ENCODE data around the gene GNAT2.

Gene GNAT2

DNA sequence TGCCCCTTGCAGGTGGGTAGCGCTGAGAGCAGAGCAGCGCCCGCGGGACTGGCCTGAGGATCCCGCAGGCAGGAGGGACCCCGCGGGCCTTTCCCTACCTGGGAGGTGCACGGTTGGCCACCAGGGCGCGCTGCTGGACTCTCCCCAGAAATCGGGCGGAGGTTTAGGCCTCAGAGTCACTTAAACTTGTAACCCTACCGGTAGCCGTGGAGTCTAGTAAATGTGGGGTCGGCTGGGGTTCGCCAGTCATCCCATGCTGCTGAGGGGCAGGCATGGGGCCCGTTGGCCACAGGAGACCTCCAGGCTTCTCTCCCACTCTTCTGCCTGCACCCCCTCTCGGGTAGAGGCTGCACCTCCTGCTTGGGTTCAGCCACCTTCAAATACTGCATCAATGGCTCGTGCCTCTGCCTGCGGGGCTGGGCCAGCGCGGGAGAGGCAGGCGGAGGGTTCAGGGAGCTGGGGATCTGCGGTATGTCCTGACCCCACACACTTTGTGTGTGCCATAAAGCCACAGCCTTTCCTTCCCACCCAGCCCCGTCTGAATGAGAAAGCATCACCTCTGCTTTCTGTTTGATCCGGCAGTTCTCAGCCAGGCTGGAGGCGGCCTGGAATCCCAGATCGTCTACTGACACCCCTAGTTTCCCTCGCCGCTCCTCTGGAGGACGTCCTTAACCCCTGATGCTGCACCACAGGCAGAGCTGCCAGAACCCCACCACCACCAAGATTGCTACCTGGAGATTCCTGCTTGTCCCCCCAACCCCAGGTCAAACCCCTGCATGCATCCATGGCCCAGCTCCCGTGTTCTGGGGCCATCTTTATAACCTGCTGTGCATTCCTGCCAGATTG is 24.2 kb upstream of the GNAT2 start:
- Histone ChIP-seq H3K27ac (peak overlapping the region in 1 of 21 experiments; percentile 44), H3K4me3 (no peak overlapping the region)

DNA sequence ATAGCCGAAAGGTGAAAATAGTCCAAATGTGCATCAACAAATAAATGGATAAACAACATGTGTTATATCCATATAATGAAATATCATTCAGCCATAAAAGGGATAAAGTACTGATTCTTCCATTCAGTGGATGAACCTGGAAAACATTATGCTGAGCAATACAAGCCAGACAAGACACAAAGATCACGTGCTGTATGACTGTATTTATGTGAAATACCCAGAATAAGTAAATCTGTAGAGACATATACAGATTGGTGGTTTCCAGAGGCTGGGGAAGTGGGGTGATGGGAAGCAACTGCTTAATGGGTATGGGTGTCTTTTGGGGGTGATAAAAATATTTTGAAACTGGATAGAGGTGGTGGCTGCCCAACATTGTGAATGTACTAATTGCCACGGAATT is 23.2 kb upstream of the GNAT2 start:
- H3K4me3 ChIP-seq, result no peak overlapping the region

DNA sequence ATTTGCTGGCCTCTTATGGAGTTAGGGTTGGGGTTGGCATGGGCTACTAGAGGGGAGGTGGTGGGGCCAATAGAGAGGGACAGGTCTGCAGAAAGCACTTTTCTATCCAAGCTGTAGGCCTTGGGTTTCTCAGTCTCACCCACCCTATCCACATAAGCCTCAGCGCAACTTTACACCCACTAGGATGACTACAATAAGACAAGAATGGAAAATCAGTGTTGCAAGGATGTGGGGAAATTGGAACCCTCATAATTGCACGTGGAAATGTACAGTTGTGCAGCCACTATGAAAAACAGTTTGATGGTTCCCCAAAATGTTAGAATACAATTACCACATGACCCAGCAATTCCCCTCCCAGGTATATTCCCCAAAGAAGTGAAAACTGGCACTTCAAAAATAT is 22.4 kb upstream of the GNAT2 start:
- H3K4me3 ChIP-seq, result no peak overlapping the region
- no peak overlapping the region for H3K27ac ChIP-seq

More for the DNA sequence above, 23.2 kb upstream of the GNAT2 start:
- no peak overlapping the region for H3K27ac ChIP-seq

DNA sequence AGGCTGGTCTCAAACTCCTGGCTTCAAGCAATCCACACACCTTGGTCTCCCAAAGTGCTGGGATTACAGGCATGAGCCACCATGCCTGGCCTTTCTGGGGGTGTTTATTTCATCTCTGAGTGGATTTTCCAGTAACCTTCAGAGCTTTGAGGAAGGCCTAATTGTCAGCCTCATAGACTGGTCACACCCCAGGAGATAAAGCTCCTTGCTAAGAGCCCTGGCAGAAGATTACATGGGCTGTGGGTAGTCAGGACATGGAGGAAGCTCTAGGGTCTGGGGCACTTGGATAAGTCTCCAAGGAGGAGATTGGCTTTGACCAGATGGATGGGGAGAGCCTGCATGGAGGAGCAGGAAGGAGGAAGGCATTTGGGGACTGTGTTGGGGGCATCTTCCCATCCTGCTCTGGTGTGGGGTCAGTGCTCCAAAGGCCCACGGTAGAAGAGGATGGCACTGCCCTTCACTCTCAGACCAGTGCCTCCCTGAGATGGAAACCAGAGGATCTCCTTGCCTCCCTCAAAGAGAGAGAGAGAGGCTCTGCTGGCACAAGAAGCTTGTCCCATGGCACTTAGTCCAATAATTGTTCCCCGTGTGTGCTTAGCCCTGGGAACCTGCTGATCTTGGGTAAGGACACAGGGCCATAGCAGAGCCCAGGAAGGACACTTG is 21.8 kb upstream of the GNAT2 start:
- Histone ChIP-seq H3K4me3 (no peak overlapping the region), H3K27ac (no peak overlapping the region)

DNA sequence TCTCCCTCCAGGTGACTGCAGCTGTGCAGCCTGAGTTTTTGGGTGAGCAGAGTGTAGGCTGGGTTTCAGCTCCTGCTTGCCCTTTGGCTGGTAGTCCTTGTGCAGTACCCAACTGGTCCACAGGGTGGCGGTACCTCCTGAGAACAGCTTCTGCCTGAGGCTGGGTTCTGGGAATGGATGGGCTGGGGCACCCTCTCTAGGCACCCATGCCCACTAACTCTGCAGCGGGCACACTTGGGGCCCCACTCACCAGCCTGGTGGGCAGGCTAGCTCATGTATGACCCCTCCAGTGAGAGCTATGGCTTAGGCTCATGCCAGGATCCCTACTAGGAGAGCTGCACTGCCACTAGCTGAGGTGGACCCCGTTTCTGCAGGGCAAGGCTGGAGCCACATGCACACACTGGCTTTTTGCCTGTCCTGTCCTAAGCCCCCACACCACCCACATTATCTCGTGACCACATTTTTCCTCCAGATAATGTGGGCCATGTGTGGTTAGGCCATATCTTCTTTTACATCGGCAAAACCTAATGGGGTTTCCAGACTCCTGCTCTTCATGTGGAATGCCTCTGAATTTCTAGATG is 21.0 kb upstream of the GNAT2 start:
- no peak overlapping the region for H3K27ac ChIP-seq
- H3K4me3 ChIP-seq, result no peak overlapping the region

DNA sequence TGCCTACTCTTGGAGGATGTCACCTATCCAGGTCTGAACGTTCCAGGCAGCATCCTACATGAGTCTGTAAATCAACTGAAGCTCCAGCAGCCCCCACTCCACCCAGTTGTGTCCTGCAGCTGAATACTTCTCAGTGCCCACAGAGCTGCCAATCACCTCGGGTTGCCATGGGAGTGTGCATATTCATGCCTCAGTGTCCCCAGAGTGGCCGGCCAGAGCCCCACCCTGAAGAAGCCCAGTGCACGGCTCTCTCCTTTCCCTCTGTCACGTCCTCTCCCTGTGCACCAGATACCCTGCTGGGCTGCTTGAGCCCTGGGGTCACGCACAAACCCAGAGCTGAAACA is 20.4 kb upstream of the GNAT2 start:
- H3K27ac ChIP-seq, result no peak overlapping the region
- H3K4me3 ChIP-seq, result no peak overlapping the region

DNA sequence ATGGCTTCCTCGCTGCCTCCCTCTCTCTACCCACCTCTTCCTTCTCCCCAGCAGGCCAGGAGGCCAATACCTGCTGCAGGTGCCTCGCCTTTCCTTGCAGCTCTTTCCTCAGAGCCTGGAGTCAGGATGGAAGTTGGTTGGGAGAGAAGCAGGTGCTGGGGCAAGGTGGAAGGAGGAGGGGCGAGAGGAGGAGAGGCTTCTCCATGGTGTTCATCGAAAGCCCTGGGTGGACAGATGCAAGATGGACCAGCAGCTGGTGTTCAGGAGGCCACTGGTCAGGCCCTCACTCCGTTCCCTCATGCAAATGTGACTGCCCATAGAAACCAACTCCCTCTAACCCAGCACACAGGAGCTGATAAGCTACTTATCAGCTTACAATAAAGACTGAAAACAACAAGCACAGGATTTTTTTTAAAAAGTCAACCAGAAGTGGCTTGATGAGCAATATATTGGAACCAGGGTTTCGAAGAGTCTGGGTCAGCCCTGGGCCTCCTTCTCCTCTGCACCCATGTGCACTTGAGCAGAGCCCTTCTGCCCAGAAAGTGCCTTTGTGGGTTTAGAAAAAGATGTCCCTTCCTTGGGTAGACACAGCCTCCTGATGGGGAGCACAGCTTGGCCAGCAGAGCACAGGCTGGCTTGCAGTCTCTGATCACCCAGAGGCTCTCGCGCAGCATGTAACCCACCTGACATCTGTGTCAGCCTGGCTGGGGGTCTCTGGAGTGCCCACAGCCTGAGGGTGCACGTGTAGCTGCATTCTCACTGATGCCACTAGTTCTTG is 19.8 kb upstream of the GNAT2 start:
- H3K27ac ChIP-seq, result no peak overlapping the region
- H3K4me3 ChIP-seq, result no peak overlapping the region

DNA sequence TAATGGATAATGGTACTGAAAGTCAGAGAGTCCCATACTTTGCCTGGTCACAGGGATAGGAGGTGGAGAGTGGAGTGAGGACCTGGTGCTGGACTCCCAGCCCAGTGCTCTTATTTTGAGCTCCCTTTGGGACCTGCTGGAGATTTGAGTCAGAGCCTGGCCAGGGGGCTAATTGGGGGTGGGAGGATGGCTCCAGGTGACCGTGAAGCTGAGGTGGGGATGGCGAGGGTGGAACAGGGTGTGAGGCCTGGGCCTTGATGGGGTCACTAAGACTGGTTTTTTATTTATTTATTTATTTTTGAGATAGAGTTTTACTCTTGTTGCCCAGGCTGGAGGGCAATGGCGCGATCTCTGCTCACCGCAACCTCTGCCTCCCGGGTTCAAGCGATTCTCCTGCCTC is 18.0 kb upstream of the GNAT2 start:
- Histone ChIP-seq H3K27ac (no peak overlapping the region), H3K4me3 (no peak overlapping the region)

DNA sequence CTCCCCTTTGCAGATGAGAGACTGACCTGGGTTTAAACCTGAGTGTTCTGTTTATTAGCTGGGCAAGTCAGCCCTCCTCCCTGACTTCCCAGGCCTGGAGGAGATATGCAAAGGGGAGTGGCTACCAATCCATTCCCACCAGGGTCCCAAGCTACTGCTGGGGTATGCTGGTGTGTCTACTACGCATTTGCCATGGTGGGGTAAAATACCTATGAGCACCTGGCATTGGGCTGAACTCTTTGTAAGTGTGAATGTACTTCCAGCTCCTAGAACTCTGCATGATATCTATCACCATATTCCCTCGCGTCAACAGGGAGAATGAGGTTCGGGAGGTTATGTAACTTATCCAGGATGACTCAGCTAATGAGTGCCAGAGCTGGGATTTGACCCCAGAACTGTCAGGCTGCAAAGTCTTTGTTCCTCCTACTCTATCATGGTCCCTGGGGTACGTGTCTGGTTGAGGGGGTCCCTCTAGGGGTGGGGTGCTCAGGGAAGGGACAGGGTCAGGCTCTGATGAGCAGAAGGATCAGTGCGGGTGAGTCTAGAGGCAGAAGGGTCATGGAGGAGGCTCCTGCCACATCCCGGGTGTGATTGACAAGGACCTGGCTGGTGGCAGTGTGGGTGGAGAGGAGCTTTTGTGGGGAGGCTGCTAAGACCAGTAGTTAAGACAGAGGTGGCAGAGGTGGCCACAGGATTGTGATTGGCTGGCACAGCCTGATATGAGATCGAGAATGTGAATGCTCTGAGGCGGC is 17.0 kb upstream of the GNAT2 start:
- peak overlapping the region in 5 of 21 experiments; percentile 10 to 55 (median 28) for H3K27ac ChIP-seq

DNA sequence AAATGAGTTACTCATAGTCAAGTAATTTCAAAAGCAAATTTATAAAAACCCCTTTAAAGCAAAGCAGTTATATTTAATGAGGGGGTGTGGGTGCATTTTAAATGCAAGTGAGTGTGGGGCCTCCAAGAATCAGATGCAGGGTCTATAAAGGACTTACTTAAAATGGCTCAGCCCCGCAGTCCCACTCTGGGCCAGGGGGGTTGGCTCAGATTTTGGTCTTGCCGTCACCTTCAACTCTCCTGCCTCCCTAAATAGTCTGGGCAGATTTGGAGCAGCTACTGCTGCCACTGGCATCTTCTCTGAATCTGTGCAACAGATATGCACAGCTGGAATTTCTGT is 16.4 kb upstream of the GNAT2 start:
- H3K27ac ChIP-seq, result peak overlapping the region in 4 of 21 experiments; percentile 10 to 55 (median 32)

More for the DNA sequence above, 17.0 kb upstream of the GNAT2 start:
- no peak overlapping the region for H3K4me3 ChIP-seq

DNA sequence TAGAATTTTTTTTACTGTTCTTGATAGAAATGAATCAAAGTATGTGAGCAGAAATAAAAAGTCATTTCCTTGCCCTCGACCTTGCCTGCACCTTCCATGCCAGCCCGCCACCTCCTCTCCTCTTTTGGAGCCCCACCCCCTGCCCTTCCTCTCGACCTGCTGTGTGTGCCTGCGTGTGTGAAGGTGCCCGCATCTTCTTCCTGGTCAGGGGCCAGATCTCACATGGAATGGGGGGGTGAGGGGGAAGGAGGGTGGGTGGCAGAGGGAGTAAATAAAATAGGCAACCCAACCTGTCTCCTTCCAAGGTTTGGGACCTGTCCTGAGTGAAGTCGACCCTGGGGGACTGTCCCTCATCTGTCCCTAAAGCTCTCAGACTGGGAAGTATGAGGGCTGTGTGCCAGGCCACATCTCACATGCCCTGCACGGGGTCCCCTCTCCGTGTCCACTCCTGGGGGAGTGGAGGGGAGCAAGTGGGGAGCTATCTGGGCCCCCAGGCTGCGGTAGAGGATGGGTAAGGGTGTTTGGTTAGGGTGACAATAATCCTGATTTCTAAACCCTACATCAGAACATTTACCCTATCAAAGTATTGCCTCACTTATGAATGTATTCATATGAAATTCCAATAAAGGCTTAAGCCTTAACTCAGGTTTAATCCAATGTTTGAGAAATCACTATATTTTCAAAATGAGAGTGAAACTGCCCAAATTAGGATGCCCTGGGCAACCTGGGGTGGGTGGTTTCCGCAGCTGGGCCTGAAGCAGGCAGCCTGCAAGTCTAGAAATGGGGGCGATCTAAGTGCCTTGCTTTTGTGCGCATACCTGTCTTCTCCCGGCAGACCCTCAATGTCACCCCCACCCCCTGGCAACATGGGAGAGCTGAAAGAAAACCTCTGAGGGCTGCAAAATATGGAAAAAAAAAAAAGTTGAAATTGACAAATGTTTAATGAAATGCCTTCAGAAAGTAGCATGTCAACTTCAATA is 15.6 kb upstream of the GNAT2 start:
- Histone ChIP-seq H3K4me3 (no peak overlapping the region), H3K27ac (peak overlapping the region in 2 of 21 experiments; percentile 18 to 36)

More for the DNA sequence above, 16.4 kb upstream of the GNAT2 start:
- no peak overlapping the region for H3K4me3 ChIP-seq

DNA sequence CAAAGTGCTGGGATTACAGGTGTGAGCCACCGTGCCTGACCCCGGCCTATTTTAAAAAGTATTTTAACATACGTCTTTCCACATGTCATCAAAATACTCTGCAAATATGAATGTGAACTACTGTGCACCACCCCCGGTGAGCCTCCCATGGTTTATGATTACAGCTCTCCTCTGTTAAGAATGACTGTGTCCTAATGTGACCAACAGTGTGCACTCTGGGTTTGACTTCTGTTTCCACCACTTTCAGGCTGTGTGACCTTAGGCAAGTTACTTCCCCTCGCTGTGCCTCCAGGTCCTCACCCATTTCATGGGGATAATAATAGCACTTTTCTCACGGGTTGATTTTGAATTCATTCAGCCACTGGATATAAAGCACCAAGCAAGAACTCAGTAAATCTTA is 14.9 kb upstream of the GNAT2 start:
- no peak overlapping the region for H3K4me3 ChIP-seq
- no peak overlapping the region for H3K27ac ChIP-seq

DNA sequence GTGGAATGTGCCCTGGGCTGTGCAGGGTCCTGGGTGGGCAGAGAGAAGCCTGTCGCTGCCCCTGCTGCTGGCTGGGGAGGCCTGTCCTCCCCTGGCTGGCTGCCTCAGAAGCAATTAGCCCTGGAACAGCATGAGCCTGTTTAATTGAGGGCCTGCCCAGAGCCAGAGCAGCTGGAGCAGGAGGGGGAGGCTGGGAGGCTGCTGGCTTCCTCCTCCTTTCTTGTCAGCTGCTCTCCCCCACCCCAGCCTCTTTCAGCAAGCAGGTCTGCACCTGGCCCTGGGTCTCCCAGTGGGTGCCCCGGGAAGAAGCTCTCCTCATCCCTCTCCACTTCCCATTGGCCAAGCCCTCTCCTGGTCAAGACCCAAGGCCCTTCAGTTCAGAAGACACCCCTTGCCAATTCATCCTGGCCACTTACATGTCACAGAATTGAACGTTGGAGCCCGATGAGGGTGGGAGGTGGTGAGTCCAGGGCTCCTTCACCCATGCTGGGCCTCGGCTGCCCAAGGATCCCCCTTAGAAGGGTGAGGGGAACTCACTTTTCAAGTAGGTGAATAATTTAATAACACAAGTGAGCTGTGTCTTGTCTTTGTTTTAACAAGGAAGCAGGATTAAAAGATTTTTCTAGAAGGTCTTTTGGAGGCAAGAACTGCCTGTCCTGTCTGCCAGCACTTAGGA is 13.4 kb upstream of the GNAT2 start:
- Histone ChIP-seq H3K4me3 (no peak overlapping the region), H3K27ac (peak overlapping the region in 4 of 21 experiments; percentile 13 to 69 (median 64))

DNA sequence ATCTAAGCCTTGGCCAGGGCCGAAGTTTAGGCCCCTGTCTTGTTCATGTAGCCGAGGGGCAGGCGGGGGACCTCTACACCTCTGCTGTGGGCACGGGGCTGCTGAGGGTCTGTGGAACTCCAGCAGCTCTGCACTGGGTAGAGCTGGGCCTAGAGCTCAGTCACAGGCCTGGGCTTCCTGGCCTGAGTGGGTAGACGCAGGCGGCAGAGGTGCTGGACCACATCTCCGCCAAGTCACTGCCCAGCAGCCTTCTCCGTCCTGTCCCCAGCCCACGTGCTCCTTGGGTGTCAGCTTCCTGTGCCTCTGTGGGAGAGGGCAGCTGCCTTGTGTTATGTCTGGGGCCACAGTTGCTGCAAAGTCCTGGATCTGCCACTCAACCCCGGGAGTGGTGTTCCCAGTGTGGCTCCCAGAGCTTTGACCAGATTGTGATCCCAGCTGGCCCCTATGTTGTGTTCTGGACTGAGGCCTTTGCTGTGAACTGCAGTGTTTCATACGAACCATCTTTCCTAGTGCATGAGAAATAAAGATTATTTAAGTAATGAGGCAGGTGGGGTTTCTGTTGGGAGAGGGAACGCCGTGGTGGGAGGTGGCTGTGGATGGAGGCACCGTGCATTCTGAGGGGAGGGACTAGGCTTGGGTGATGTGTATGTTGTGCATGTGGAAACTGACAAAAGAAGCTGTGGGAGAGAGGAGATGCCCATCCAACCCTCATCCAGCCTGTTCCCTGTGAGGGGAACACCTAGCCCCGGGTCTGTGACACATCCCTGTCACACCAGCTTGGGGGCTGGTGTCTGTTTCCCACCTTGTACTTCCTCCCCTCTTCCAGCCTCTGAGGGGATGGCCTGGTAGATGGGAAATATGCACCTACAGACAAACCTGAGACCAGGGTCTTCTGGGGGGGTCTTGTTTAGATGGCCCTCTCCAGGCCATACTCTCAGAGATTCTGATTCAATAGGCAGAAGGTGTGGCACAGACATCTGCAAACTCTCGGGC is 12.4 kb upstream of the GNAT2 start:
- H3K4me3 ChIP-seq, result no peak overlapping the region
- H3K27ac ChIP-seq, result peak overlapping the region in 2 of 21 experiments; percentile 1 to 59

DNA sequence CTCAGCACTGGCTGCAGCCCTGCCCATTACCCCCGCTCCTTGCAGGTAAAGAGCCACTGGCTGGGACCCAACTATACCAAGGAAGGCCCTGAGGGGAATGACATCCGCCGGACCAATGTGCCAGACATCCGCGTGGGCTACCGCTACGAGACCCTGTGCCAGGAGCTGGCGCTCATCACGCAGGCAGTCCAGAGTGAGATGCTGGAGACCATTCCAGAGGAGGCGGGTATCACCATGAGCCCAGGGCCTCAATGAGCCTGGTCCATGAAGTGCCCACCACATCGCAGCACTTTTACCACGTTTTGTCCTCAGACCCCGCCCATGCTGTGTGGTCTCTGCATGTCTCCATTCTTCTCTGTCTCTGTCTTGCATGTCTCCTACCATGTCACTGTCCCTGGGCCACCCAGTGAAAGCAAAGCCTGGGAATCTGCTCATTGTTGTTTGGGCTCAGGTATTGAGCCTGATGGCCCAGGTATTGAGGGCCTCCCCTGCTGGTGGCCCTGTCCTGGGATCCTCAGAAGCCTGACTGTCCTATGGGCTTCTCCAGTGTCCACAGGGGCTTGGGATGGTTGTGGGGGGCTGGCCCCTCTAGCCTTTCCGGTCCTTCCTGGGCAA is 11.6 kb upstream of the GNAT2 start:
- H3K27ac ChIP-seq, result peak overlapping the region in 1 of 21 experiments; percentile 59

More for the DNA sequence above, 11.6 kb upstream of the GNAT2 start:
- H3K4me3 ChIP-seq, result no peak overlapping the region

Measured in skin epidermis (tissue), 12 donors.